GM18526 (cell line): ENCODE measurements around the gene PLCB1.

Experiments
- POLR2A ChIP-seq: IDR thresholded peaks from 3 replicates; pipeline ENCODE4 v1.6.1; 2011; ENCODE audit not compliant: insufficient read length; ENCODE audit errors: extremely low read depth

The PLCB1 gene

GRCh38 chr20:8166730-8167129 is 34.7 kb downstream of the PLCB1 start:
- TF ChIP-seq POLR2A: no peak

GRCh38 chr20:8168785-8169288 is 36.8 kb downstream of the PLCB1 start:
- no peak for TF ChIP-seq POLR2A

DNA sequence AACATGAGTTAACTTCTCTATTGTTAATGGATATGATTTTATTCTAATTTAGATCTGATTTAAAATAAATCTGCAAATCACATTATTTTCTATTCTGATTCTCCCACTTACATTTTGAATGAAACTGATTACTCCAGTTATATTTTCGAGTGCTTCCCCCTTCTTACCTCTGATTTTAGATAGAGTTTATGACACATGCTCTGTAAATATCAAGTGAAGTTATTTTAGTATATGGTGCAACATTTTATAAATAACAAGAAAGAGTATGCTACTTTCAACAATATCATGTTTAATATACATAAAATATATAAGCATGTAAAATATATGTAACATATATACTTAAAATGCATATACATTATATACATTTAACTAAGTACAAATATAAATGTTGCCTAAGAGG is 38.9 kb downstream of the PLCB1 start:
- no peak for TF ChIP-seq POLR2A

DNA sequence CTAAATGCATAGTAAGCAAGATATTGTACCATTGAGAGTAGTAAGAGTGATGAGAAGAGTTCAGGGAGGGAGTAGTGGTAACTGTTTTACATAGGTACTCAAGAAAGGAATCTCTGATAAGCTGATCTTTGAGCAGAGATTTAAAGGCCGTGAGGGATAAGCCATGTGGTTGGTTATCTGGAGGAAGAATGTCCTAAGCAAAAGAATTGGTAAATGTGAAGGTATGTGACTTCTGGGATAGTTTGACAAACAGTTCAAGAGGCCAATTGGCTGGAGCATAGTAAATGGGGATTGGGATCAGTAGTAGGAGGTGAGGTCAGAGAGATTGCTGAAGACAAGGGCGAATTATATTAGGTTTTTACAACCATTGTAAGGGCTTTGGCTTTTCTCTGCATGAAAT is 40.1 kb downstream of the PLCB1 start:
- TF ChIP-seq POLR2A: no peak

GRCh38 chr20:8175741-8176675 is 43.9 kb downstream of the PLCB1 start:
- no peak for TF ChIP-seq POLR2A

DNA sequence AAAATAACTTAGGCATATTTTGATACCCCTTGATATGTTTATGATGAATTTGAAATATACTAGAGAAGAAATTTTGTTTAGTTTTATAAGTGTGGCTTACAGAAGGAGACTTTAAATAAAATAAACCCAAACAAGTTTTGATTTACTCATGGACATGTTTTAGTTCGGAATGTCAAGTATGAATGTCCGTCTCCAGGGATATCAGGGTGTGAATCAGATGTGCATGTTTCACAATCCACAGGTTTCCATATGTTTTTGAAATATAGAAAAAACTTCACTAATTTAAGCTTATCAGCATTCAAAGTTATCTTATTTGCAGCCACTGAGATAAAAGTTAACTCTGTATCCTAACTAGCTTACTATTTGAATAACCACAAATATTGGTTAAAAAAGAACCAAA is 51.5 kb downstream of the PLCB1 start:
- no peak for TF ChIP-seq POLR2A

DNA sequence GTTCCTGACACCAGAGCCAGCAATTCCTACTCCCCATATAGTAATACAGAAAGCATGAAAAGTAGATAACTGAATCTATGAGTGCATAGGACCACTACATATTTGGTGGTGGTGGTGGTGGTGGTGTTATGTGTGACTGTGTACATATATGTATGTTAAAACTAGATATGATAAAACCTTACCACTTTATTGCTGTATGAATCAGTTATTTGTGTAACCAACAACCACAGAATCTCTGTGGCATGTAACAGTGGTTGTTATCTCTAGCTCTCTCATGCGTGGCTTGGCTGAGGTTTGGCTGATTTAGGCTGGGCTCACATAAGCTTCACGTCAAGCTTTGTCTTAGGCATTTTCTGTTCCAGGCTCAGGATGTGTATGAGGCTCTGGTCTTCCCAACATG is 55.7 kb downstream of the PLCB1 start:
- no peak for TF ChIP-seq POLR2A

- no peak for TF ChIP-seq POLR2A
Observed at GRCh38 chr20:8190043-8190880, 58.2 kb downstream of the PLCB1 start.

GRCh38 chr20:8194721-8195120 is 62.7 kb downstream of the PLCB1 start:
- TF ChIP-seq POLR2A: no peak

DNA sequence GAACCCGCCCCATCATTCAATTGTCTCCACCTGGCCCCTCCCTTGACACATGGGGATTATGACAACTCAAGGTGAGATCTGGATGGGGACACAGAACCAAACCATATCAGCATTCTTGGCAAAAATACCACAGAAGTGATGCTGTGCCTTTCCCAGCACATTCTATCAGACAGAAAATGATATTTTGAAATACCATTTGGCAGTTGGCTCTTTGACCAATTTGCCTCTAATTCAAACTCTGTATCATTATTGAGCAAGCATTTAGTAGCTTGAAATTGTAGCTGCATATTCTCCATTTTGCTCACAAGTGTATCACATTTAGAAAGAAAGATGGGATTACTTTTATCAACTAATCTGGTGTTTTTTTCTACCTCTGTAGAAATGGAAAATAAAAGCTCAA is 64.0 kb downstream of the PLCB1 start:
- TF ChIP-seq POLR2A: no peak

GRCh38 chr20:8200220-8200619 is 68.2 kb downstream of the PLCB1 start:
- no peak for TF ChIP-seq POLR2A

GRCh38 chr20:8203366-8203765 is 71.3 kb downstream of the PLCB1 start:
- no peak for TF ChIP-seq POLR2A

GRCh38 chr20:8205996-8206395 is 73.9 kb downstream of the PLCB1 start:
- no peak for TF ChIP-seq POLR2A

GRCh38 chr20:8208226-8208625 is 76.2 kb downstream of the PLCB1 start:
- TF ChIP-seq POLR2A: no peak

GRCh38 chr20:8209061-8209460 is 77.0 kb downstream of the PLCB1 start:
- TF ChIP-seq POLR2A: no peak

GRCh38 chr20:8210749-8211148 is 78.7 kb downstream of the PLCB1 start:
- no peak for TF ChIP-seq POLR2A
